ENCODE data around the gene SCGB1C1. TPM values are rescaled to one million over a fixed set of nuclear protein-coding genes. Genes with fewer than 3 reads are reported as not detected.
"Not testable (repeated sequence)": the region's sequence is repeated elsewhere in the genome, so short reads cannot be mapped to it uniquely, and the experiment has no call there.

SCGB1C1 gene
- total RNA-seq, 6 experiments from 2014 or later = not detected

DNA sequence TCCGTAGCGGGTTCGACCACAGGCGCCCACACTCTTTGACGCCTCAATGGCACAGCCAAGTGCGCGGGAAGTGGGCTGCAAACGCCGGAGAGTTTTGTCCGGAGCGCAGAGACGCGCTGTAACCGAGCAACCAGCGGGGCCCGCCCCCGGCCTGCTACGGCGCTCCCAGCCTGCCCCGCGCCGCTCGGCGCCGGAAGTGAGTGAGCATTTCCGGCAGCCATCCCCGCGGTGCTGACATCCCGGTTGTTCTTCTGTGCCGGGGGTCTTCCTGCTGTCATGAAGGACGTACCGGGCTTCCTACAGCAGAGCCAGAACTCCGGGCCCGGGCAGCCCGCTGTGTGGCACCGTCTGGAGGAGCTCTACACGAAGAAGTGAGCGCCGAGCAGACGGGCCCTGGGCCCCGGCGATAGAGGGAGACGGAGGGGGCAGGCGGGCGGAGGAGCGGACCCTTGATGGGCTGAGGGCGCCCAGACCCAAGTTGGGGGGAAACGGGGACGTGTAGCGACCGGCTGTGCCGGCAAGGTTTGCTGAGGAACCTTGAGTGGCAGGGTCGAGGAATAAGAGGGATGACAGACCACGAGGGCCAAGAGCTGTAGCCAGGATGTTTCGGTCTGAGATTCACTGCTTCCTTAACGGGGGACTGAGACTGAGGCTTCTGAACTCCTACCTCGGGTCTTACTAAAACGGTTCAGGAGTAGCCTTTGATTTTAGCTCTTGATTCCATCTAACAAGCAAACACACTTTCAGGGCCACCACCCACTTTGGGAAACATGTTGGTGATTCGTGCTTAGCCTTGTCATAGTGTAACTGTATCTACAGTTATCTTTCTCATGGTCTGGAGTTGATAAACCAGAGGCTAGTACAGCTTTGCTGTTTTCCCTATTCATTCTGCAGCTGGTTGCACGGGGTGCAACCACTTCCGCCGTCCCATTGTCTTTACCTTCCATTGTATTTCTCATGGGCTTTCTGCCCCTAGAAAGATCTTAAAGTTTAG, 44.2 kb downstream of the SCGB1C1 start, which contains the start of gene PSMD13:
Gene PSMD13 (plus strand): TSS at position 203 of the 994 bp plus-strand sequence. CDS start 74 bp downstream, at position 277.
- Histone ChIP-seq H3K36me3 (peaks cover 0 to 18% (median 4%) of the 10 kb centered on the region in 4 donors), H3K4me3 (peak within 1 kb of the TSS; percentile 86 to 95 (median 95)), H3K27ac (peak within 1 kb of the TSS; percentile 80 to 94 (median 83)), H3K27me3 (no peaks in the 10 kb centered on the region), H3K9me3 (no peaks in the 10 kb centered on the region), H3K4me1 (peaks cover 0 to 16% (median 7%) of the 10 kb centered on the region in 4 donors)
- peak; percentile 88 to 91 (median 90) for DNase-seq
- intact Hi-C loops (cut with DNase I) = no loop called here
- WGBS (ENCODE audit: insufficient coverage, low coverage, low lambda C conversion rate, missing lambda C conversion rate) = 1% methylated on average over 29 of the region's 62 CpGs
- TF ChIP-seq POLR2A (IDR thresholded peaks at IDR 0.05) = no peak
- peak in 1 of 4 donors; percentile 0 for TF ChIP-seq CTCF (IDR thresholded peaks at IDR 0.05)
- peak; percentile 91 to 93 (median 93) for ATAC-seq

DNA sequence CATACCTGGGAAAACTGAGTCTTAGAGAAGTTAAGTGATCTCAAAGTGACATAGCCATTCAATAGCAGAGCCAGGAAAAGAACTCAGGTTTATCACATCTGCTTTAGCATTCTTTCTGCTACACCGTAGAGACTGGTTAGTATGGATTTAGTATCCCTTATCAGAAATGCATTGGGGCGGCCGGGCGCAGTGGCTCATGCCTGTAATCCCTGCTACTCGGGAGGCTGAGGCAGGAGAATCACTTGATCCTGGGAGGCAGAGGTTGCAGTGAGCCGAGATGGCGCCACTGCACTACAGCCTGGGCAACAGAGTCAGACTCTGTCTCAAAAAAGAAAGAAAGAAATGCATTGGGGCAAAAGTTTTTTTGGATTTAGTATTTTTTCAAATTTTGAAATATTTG, 45.5 kb downstream of the SCGB1C1 start:
- H3K27me3 ChIP-seq; H3K27ac ChIP-seq; H3K9me3 ChIP-seq; DNase-seq; ATAC-seq; intact Hi-C loops (cut with DNase I); H3K4me3 ChIP-seq: not testable (repeated sequence)
- H3K36me3 ChIP-seq = peaks cover 0 to 25% (median 8%) of the 10 kb centered on the region in 4 donors
- WGBS (ENCODE audit: insufficient coverage, low coverage, low lambda C conversion rate, missing lambda C conversion rate) = 90% methylated on average over 7 of the region's 7 CpGs
- H3K4me1 ChIP-seq = peaks cover 0 to 16% (median 7%) of the 10 kb centered on the region in 4 donors

DNA sequence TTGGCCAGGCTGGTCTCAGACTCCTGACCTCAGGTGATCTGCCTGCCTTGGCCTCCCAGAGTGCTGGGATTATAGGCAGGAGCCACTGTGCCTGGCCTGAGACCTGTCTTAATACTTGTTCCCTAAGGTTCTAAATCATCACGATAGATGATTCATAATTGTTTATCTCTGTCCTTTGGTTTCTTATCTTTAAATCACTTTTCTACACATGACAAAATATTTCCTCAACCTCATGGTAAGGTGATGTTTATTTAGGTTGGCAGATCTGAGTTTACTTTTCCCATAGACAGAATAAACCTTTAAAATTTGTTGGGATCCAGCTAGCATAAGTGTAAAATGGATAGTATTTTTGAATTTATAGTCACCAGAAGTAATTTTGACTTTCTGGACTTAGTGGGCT, 47.4 kb downstream of the SCGB1C1 start:
- H3K9me3 ChIP-seq = no peaks in the 10 kb centered on the region
- H3K27ac ChIP-seq = no peak overlapping the region
- 18% methylated on average over 1 of the region's 1 CpG for WGBS (ENCODE audit: insufficient coverage, low coverage, low lambda C conversion rate, missing lambda C conversion rate)
- TF ChIP-seq CTCF (IDR thresholded peaks at IDR 0.05) = no peak
- no peak for TF ChIP-seq POLR2A (IDR thresholded peaks at IDR 0.05)
- peaks cover 0 to 43% (median 22%) of the 10 kb centered on the region in 4 donors for H3K36me3 ChIP-seq
- ATAC-seq (no peak), DNase-seq (no peak)
- H3K4me1 ChIP-seq = peaks cover 0 to 14% (median 7%) of the 10 kb centered on the region in 4 donors
- H3K4me3 ChIP-seq = no peak overlapping the region
- intact Hi-C loops (cut with DNase I) = no loop called here
- no peaks in the 10 kb centered on the region for H3K27me3 ChIP-seq

GRCh38 chr11:241634-242033, 48.8 kb downstream of the SCGB1C1 start:
- no peak for DNase-seq
- Histone ChIP-seq H3K9me3 (no peaks in the 10 kb centered on the region), H3K4me3 (no peak overlapping the region), H3K27me3 (no peaks in the 10 kb centered on the region), H3K27ac (no peak overlapping the region), H3K4me1 (peaks cover 0 to 13% (median 6%) of the 10 kb centered on the region in 4 donors), H3K36me3 (peaks cover 0 to 52% (median 26%) of the 10 kb centered on the region in 4 donors)
- TF ChIP-seq POLR2A (IDR thresholded peaks at IDR 0.05) (no peak), CTCF (IDR thresholded peaks at IDR 0.05) (no peak)
- 93% methylated on average over 5 of the region's 5 CpGs for WGBS (ENCODE audit: insufficient coverage, low coverage, low lambda C conversion rate, missing lambda C conversion rate)
- no peak for ATAC-seq
- intact Hi-C loops (cut with DNase I) = no loop called here

Small RNAs within 50 kb of the gene (small RNA-seq; reads per million reads assigned to genes)
- gene RNU6-447P = 0 reads per million in 2 experiments

Other genes with a start within 250 kb of the SCGB1C1 start
- gene BET1L, start 14.3 kb downstream of the SCGB1C1 start, total RNA-seq = 10 to 100 TPM; 17.2 to 28.9 (median 24.8) TPM
- 10 to 100 TPM; 29.7 to 54.0 (median 32.4) TPM for gene RIC8A, start 14.6 kb downstream of the SCGB1C1 start, total RNA-seq
- 10 to 100 TPM in 5 of 6 experiments, 1 to 10 TPM in 1; 9.2 to 22.0 (median 15.5) TPM for gene SIRT3, start 43.3 kb downstream of the SCGB1C1 start, total RNA-seq
- gene PSMD13, start 43.9 kb downstream of the SCGB1C1 start, total RNA-seq = 10 to 100 TPM; 46.1 to 71.5 (median 48.7) TPM
- 1 to 10 TPM in 4 of 6 experiments, under 1 TPM in 2; 0.22 to 6.2 (median 1.6) TPM for gene NLRP6, start 85.3 kb downstream of the SCGB1C1 start, total RNA-seq
- gene PGGHG, start 96.0 kb downstream of the SCGB1C1 start, total RNA-seq = 100 to 1,000 TPM in 1 of 6 experiments, 10 to 100 TPM in 4, 1 to 10 TPM in 1; 7.7 to 110 (median 13.8) TPM
- gene IFITM5, start 106.4 kb downstream of the SCGB1C1 start, total RNA-seq = not detected
- 100 to 1,000 TPM; 157 to 624 (median 390) TPM for gene IFITM2, start 114.7 kb downstream of the SCGB1C1 start, total RNA-seq
- 100 to 1,000 TPM in 2 of 6 experiments, 10 to 100 TPM in 4; 15.7 to 159 (median 72.5) TPM for gene IFITM1, start 121.0 kb downstream of the SCGB1C1 start, total RNA-seq
- gene IFITM3, start 127.8 kb downstream of the SCGB1C1 start, total RNA-seq = 1,000 to 10,000 TPM in 1 of 6 experiments, 100 to 1,000 TPM in 5; 445 to 1,124 (median 694) TPM
- under 1 TPM in 2 of 6 experiments, not detected in 4; 0.05 to 0.07 TPM for gene B4GALNT4, start 176.4 kb downstream of the SCGB1C1 start, total RNA-seq
- 1 to 10 TPM in 1 of 6 experiments, under 1 TPM in 2, not detected in 3; 0.43 to 1.5 (median 0.47) TPM for gene PKP3, start 201.1 kb downstream of the SCGB1C1 start, total RNA-seq
- 100 to 1,000 TPM in 2 of 6 experiments, 10 to 100 TPM in 4; 48.2 to 133 (median 66.3) TPM for gene SIGIRR, start 221.9 kb downstream of the SCGB1C1 start, total RNA-seq
- gene ANO9, start 248.9 kb downstream of the SCGB1C1 start, total RNA-seq = 1 to 10 TPM in 1 of 6 experiments, under 1 TPM in 4, not detected in 1; 0.09 to 1.0 (median 0.28) TPM

Measured in right lobe of liver (tissue), 6 donors.